Rectal smooth muscle tissue (tissue), 1 donor: Measurements from ENCODE around the gene PDE4A.

Experiments used
- H3K27ac ChIP-seq: one replicate; pipeline ENCODE4 v1.7.0; 2013; ENCODE audit warnings: low read depth, low read length, inconsistent platforms
- H3K27me3 ChIP-seq: one replicate; pipeline ENCODE4 v1.7.0; 2013; ENCODE audit warnings: low read length; ENCODE audit not compliant: control insufficient read depth, insufficient read depth
- H3K36me3 ChIP-seq: one replicate; pipeline ENCODE4 v1.7.0; 2013; ENCODE audit warnings: low read length; ENCODE audit not compliant: control insufficient read depth, insufficient read depth
- H3K4me1 ChIP-seq: one replicate; pipeline ENCODE4 v1.7.0; 2013; ENCODE audit warnings: low read length; ENCODE audit not compliant: control insufficient read depth, insufficient read depth
- H3K4me3 ChIP-seq: one replicate; pipeline ENCODE4 v1.7.0; 2013; ENCODE audit warnings: low read length
- H3K9ac ChIP-seq: one replicate; pipeline ENCODE4 v1.7.0; 2013; ENCODE audit warnings: low read length

The PDE4A gene

GRCh38 chr19:10421240-10422045, 1.1 kb downstream of the PDE4A start:
- H3K4me1 ChIP-seq: no peaks in the 10 kb centered on the region
- no peak overlapping the region for H3K9ac ChIP-seq
- H3K27ac ChIP-seq: no peak overlapping the region
- no peaks in the 10 kb centered on the region for H3K36me3 ChIP-seq
- H3K4me3 ChIP-seq: no peak overlapping the region
- peaks cover 54% of the 10 kb centered on the region for H3K27me3 ChIP-seq

DNA sequence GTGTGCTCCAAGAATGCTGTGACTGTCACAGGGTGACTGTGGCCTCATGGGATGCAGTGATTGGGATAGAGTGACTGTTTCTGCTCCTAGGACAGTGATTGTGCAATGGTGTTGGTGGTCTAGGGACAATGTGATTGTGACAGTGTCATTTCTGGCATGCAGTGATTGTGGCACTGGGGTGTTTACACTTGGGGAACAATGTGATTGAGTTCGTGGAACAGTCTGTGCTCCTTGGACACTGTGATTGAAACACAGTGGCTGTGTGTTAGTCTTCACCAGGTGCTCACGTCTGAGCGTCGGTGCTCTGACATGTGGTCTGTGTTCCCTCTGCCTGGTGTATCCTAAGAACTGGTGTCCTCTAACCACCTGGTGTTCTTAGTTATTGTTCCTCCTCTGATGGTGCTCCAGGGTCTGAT, 1.7 kb downstream of the PDE4A start:
- Histone ChIP-seq H3K36me3 (no peaks in the 10 kb centered on the region), H3K9ac (no peak overlapping the region), H3K4me1 (no peaks in the 10 kb centered on the region), H3K4me3 (no peak overlapping the region), H3K27me3 (peaks cover 49% of the 10 kb centered on the region), H3K27ac (no peak overlapping the region)

GRCh38 chr19:10422846-10423245, 2.5 kb downstream of the PDE4A start:
- Histone ChIP-seq H3K27me3 (peaks cover 41% of the 10 kb centered on the region), H3K27ac (no peak overlapping the region), H3K4me3 (no peak overlapping the region), H3K9ac (no peak overlapping the region), H3K36me3 (no peaks in the 10 kb centered on the region), H3K4me1 (no peaks in the 10 kb centered on the region)

GRCh38 chr19:10424011-10424637, 3.8 kb downstream of the PDE4A start:
- Histone ChIP-seq H3K9ac (no peak overlapping the region), H3K27me3 (peaks cover 35% of the 10 kb centered on the region), H3K4me3 (peak overlapping the region; percentile 61), H3K36me3 (no peaks in the 10 kb centered on the region), H3K4me1 (no peaks in the 10 kb centered on the region), H3K27ac (no peak overlapping the region)

DNA sequence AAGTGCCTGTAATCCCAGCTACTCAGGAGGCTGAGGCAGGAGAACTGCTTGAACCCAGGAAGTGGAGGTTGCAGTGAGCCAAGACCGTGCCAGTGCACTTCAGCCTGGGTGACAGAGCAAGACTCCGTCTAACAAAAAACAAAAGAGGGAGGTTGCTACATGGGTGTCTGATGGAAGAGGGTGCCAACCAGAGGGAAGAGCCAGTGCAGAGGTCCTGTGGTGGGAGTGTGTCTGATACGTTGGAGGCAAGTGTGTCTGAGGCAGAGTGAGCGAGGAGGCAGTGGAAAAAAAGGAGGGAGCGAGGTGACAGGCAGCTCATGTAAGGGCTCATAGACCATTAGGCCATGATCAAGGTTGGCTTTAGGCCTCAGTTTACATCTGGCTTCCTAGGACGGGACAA, 6.8 kb downstream of the PDE4A start:
- peaks cover 3% of the 10 kb centered on the region for H3K4me1 ChIP-seq
- H3K4me3 ChIP-seq: no peak overlapping the region
- no peaks in the 10 kb centered on the region for H3K36me3 ChIP-seq
- peaks cover 23% of the 10 kb centered on the region for H3K27me3 ChIP-seq
- no peak overlapping the region for H3K27ac ChIP-seq
- H3K9ac ChIP-seq: no peak overlapping the region

- peaks cover 8% of the 10 kb centered on the region for H3K4me1 ChIP-seq
- H3K36me3 ChIP-seq: no peaks in the 10 kb centered on the region
- H3K27ac ChIP-seq: no peak overlapping the region
- no peak overlapping the region for H3K9ac ChIP-seq
- peaks cover 9% of the 10 kb centered on the region for H3K27me3 ChIP-seq
- no peak overlapping the region for H3K4me3 ChIP-seq
Observed at GRCh38 chr19:10428996-10429381, 8.7 kb downstream of the PDE4A start.

DNA sequence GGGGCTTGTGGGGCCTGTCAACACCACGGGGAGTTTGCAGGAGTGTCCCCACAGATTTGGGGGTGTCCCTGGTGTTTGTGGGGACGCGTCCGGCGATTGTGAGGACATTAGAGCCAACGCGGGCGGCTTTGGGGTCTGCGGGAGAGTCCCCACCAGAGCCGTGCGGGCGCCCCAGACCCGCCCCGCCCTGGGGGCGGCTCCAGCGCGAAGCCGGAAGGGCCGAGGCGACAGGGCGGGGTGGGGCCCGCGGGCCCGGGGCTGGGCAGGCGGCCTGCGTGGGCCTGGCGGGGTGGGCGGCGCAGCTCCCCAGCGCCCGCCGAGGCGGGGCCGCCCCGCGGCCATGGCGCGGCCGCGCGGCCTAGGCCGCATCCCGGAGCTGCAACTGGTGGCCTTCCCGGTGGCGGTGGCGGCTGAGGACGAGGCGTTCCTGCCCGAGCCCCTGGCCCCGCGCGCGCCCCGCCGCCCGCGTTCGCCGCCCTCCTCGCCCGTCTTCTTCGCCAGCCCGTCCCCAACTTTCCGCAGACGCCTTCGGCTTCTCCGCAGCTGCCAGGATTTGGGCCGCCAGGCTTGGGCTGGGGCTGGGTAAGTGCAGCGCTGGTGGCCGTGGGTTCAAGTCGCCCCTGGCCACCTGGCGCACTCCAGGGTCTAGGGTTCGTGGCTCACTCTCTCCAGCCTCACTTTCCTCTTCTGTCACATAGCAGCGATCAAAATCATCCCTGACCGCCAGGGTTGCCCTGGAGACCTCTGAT, 10.3 kb downstream of the PDE4A start:
- Histone ChIP-seq H3K4me3 (peak overlapping the region; percentile 50), H3K27ac (no peak overlapping the region)

GRCh38 chr19:10431254-10431942, 11.1 kb downstream of the PDE4A start:
- Histone ChIP-seq H3K36me3 (no peaks in the 10 kb centered on the region), H3K27ac (no peak overlapping the region), H3K27me3 (peaks cover 4% of the 10 kb centered on the region), H3K4me1 (peaks cover 8% of the 10 kb centered on the region), H3K9ac (no peak overlapping the region), H3K4me3 (peak overlapping the region; percentile 50)

More for the DNA sequence above, 10.3 kb downstream of the PDE4A start:
- H3K9ac ChIP-seq: peak overlapping the region; percentile 5
- H3K36me3 ChIP-seq: no peaks in the 10 kb centered on the region
- H3K4me1 ChIP-seq: peaks cover 8% of the 10 kb centered on the region
- peaks cover 4% of the 10 kb centered on the region for H3K27me3 ChIP-seq

- Histone ChIP-seq H3K9ac (no peak overlapping the region), H3K36me3 (no peaks in the 10 kb centered on the region), H3K4me3 (peak overlapping the region; percentile 50), H3K4me1 (peaks cover 8% of the 10 kb centered on the region), H3K27ac (no peak overlapping the region), H3K27me3 (peaks cover 4% of the 10 kb centered on the region)
Observed at GRCh38 chr19:10431943-10432735, 11.8 kb downstream of the PDE4A start.

DNA sequence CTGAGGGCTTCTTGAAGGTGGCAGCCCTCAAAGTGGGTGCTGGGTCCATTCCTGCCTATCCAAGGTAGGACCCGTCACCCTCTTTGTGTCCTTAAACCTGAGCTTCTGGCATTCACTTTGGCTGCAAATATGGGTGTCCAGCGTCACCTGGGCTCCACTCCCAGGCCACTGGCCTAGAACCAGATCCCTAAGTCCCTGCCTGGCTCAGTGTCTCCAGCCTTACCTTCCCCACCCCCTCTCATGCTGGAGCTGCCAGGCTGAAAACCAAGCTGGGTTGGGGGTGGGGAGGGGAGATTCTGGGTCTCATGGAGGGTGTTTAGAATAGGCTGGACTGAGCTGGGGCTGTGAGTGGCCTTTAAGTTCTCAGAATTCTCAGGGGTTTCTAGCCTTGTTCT, 12.4 kb downstream of the PDE4A start:
- H3K4me3 ChIP-seq: peak overlapping the region; percentile 29
- H3K9ac ChIP-seq: no peak overlapping the region
- H3K27ac ChIP-seq: no peak overlapping the region

DNA sequence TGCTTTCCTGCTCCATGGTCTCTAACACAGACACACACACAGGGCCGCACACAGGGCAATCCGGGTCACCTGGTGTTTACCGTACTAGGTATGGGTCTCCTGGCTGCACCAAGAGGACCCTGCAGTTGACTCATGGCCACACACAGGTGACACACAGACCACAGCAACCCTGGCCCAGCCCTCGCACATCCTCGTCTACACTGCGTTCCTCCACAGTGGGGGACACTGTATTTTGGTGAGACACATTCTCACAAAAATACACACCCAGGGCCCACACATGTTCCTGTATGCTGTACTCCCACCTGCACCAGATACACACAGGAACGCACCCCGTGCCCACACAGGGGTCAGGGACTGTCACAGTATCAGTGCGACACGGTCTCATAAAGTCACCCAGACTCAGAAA, 12.8 kb downstream of the PDE4A start:
- Histone ChIP-seq H3K36me3 (no peaks in the 10 kb centered on the region), H3K27ac (no peak overlapping the region), H3K9ac (no peak overlapping the region), H3K4me3 (peak overlapping the region; percentile 29), H3K27me3 (peaks cover 4% of the 10 kb centered on the region), H3K4me1 (peaks cover 8% of the 10 kb centered on the region)

More for the DNA sequence above, 12.4 kb downstream of the PDE4A start:
- no peaks in the 10 kb centered on the region for H3K36me3 ChIP-seq
- H3K4me1 ChIP-seq: peaks cover 8% of the 10 kb centered on the region
- peaks cover 4% of the 10 kb centered on the region for H3K27me3 ChIP-seq
